ENCODE results near the gene SLC2A1.
A peak's percentile ranks its signal among the peaks of the same experiment; 100 is the strongest.

The SLC2A1 gene

DNA sequence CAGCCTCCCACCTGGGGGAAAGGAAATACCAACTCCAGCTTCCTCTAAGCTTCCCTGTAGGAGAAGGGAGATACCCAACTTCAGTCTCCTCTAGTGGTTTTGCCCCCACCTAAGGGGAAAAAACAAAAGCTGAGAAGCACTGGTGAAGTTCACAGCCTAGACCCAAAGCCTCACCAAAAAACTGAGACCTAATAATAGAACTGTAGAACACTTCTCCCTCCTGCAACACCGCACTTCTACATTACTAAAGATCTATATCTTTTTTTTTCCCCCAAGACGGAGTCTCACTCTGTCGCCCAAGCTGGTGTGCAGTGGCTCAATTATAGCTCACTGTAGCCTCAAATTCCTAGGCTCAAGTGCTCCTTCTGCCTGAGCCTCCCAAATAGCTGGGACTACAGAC, 43.2 kb downstream of the SLC2A1 start:
- Histone ChIP-seq H3K27ac (ENCODE audit: low read length) (no peak overlapping the region), H3K9ac (ENCODE audit: low read length) (no peak overlapping the region), H3K4me3 (ENCODE audit: low read length) (no peak overlapping the region), H3K27me3 (ENCODE audit: low read depth, low read length) (0 out of 2 replicates have a peak, but pooled peaks cover 5% of the 10 kb centered on the region), H3K79me2 (ENCODE audit: low read length) (no peaks in the 10 kb centered on the region), H2AFZ (ENCODE audit: low read depth, low read length) (no peak overlapping the region), H3K4me1 (ENCODE audit: low read length) (no peaks in the 10 kb centered on the region), H4K20me1 (ENCODE audit: insufficient read depth, low read length) (no peaks in the 10 kb centered on the region), H3K36me3 (replicated peaks; ENCODE audit: low read depth, low read length) (no peaks in the 10 kb centered on the region), H3K4me2 (ENCODE audit: low read length) (no peak overlapping the region), H3K9me3 (ENCODE audit: insufficient read depth, low read length) (peaks cover 7% of the 10 kb centered on the region; the same call in 1 of the 2 replicates)
- TF ChIP-seq EZH2phosphoT487 (IDR thresholded peaks at IDR 0.05; ENCODE audit: low read depth): no peak
- TF ChIP-seq, protein P1, sequence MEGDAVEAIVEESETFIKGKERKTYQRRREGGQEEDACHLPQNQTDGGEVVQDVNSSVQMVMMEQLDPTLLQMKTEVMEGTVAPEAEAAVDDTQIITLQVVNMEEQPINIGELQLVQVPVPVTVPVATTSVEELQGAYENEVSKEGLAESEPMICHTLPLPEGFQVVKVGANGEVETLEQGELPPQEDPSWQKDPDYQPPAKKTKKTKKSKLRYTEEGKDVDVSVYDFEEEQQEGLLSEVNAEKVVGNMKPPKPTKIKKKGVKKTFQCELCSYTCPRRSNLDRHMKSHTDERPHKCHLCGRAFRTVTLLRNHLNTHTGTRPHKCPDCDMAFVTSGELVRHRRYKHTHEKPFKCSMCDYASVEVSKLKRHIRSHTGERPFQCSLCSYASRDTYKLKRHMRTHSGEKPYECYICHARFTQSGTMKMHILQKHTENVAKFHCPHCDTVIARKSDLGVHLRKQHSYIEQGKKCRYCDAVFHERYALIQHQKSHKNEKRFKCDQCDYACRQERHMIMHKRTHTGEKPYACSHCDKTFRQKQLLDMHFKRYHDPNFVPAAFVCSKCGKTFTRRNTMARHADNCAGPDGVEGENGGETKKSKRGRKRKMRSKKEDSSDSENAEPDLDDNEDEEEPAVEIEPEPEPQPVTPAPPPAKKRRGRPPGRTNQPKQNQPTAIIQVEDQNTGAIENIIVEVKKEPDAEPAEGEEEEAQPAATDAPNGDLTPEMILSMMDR (IDR thresholded peaks at IDR 0.05; ENCODE audit: low read depth, low read length): no peak

DNA sequence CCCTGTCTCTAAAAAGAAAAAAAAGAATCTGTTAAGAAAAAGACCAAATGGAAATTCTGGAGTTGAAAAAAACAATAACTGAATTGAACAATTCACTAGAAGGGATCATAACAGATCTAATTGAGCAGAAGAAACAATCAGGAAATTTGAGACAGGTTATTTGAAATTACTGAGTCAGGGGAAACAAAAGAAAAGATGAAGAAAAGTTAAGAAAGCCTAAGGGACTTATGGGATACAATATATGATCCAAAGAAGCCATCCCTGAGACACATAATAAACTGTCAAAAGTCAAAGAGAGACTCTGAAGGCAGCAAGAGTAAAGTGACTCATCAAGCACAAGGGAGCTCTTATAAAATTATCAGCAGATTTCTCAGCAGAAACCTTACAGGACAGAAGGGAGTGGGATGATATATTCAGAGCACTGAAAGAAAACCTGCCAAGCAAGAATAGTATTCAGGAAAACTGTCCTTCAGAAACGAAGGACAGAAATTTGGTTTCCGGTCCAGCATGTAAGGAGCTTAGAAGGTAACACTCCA, 44.5 kb downstream of the SLC2A1 start:
- H3K4me1 ChIP-seq (ENCODE audit: low read length): no peaks in the 10 kb centered on the region
- H3K27me3 ChIP-seq (ENCODE audit: low read depth, low read length): 0 out of 2 replicates have a peak, but pooled peaks cover 5% of the 10 kb centered on the region
- no peaks in the 10 kb centered on the region for H4K20me1 ChIP-seq (ENCODE audit: insufficient read depth, low read length)
- TF ChIP-seq, protein P1 (IDR thresholded peaks at IDR 0.05; ENCODE audit: low read depth, low read length): no peak
- TF ChIP-seq EZH2phosphoT487 (IDR thresholded peaks at IDR 0.05; ENCODE audit: low read depth): no peak
- no peak overlapping the region for H3K9ac ChIP-seq (ENCODE audit: low read length)
- H3K79me2 ChIP-seq (ENCODE audit: low read length): no peaks in the 10 kb centered on the region
- no peak overlapping the region for H2AFZ ChIP-seq (ENCODE audit: low read depth, low read length)
- H3K27ac ChIP-seq (ENCODE audit: low read length): no peak overlapping the region
- H3K9me3 ChIP-seq (ENCODE audit: insufficient read depth, low read length): peaks cover 7% of the 10 kb centered on the region; the same call in 1 of the 2 replicates
- no peaks in the 10 kb centered on the region for H3K36me3 ChIP-seq (replicated peaks; ENCODE audit: low read depth, low read length)
- no peak overlapping the region for H3K4me3 ChIP-seq (ENCODE audit: low read length)
- H3K4me2 ChIP-seq (ENCODE audit: low read length): no peak overlapping the region

DNA sequence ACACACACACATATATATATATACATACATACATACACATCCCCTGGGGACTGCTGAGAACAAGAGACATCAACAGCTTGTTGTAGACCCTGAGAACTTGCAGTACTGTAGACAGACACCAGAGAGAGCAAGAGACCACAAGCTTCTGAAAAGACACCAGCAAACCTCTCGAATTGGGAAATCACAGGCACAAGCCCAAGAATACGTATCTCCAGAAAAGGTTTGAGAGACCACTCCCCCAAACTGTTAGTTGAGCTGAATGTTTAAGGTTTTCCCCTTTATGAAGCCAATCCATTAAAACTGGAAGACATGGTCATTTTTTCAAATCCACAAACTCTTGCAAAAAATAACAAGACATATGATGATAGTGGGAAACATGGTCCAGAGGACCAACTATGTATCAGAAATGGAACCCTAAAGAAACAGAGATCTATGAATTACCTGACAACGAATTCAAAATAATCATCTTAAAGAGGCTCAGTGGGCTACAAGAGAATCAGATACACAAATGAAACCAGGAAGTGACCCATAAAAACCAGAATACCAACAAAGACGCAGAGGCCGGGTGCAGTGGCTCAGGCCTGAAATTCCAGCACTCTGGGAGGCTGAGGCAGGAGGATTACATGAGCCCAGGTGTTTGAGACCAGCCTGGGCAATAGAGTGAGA, 45.1 kb downstream of the SLC2A1 start:
- 0 out of 2 replicates have a peak, but pooled peaks cover 5% of the 10 kb centered on the region for H3K27me3 ChIP-seq (ENCODE audit: low read depth, low read length)
- H4K20me1 ChIP-seq (ENCODE audit: insufficient read depth, low read length): no peaks in the 10 kb centered on the region
- peaks cover 7% of the 10 kb centered on the region; the same call in 1 of the 2 replicates for H3K9me3 ChIP-seq (ENCODE audit: insufficient read depth, low read length)
- peak overlapping the region; percentile 60; the same call in 1 of the 2 replicates for H2AFZ ChIP-seq (ENCODE audit: low read depth, low read length)
- no peaks in the 10 kb centered on the region for H3K79me2 ChIP-seq (ENCODE audit: low read length)
- no peak overlapping the region for H3K27ac ChIP-seq (ENCODE audit: low read length)
- no peak overlapping the region for H3K9ac ChIP-seq (ENCODE audit: low read length)
- no peaks in the 10 kb centered on the region for H3K4me1 ChIP-seq (ENCODE audit: low read length)
- H3K36me3 ChIP-seq (replicated peaks; ENCODE audit: low read depth, low read length): no peaks in the 10 kb centered on the region
- no peak overlapping the region for H3K4me2 ChIP-seq (ENCODE audit: low read length)
- H3K4me3 ChIP-seq (ENCODE audit: low read length): no peak overlapping the region
- TF ChIP-seq, protein P1 (IDR thresholded peaks at IDR 0.05; ENCODE audit: low read depth, low read length): peak; percentile 58
- no peak for TF ChIP-seq EZH2phosphoT487 (IDR thresholded peaks at IDR 0.05; ENCODE audit: low read depth)

DNA sequence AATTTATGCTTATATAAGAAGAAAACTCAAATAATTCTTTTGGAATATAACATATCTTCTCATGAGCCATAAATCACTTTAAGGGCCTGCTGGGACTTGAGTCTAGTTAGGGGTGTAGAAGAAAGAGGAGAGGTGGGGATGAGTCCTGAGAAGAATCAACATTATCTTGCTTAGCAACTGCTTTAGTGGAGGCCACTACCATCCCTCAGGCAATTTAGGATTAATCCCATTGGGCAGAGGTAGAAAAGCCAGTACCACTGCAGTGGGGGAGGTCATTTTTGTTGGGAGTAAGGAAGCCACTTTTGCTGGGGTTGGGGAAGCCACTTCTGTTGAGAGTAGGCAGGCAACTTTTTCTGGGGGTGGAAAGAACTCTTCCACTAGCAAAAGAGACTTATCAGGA, 47.7 kb downstream of the SLC2A1 start:
- TF ChIP-seq, protein P1 (IDR thresholded peaks at IDR 0.05; ENCODE audit: low read depth, low read length): no peak
- no peak for TF ChIP-seq EZH2phosphoT487 (IDR thresholded peaks at IDR 0.05; ENCODE audit: low read depth)
- H3K4me3 ChIP-seq (ENCODE audit: low read length): no peak overlapping the region
- H3K79me2 ChIP-seq (ENCODE audit: low read length): no peaks in the 10 kb centered on the region
- H3K9me3 ChIP-seq (ENCODE audit: insufficient read depth, low read length): peaks cover 7% of the 10 kb centered on the region; the same call in 1 of the 2 replicates
- H3K4me1 ChIP-seq (ENCODE audit: low read length): no peaks in the 10 kb centered on the region
- 0 out of 2 replicates have a peak, but pooled peaks cover 5% of the 10 kb centered on the region for H3K27me3 ChIP-seq (ENCODE audit: low read depth, low read length)
- H3K9ac ChIP-seq (ENCODE audit: low read length): no peak overlapping the region
- no peak overlapping the region for H3K4me2 ChIP-seq (ENCODE audit: low read length)
- no peak overlapping the region for H3K27ac ChIP-seq (ENCODE audit: low read length)
- no peaks in the 10 kb centered on the region for H3K36me3 ChIP-seq (replicated peaks; ENCODE audit: low read depth, low read length)
- no peak overlapping the region for H2AFZ ChIP-seq (ENCODE audit: low read depth, low read length)
- H4K20me1 ChIP-seq (ENCODE audit: insufficient read depth, low read length): no peaks in the 10 kb centered on the region

All from OCI-LY3 (cell line).